ENCODE measurements around the gene ZBTB20.

The ZBTB20 gene

DNA sequence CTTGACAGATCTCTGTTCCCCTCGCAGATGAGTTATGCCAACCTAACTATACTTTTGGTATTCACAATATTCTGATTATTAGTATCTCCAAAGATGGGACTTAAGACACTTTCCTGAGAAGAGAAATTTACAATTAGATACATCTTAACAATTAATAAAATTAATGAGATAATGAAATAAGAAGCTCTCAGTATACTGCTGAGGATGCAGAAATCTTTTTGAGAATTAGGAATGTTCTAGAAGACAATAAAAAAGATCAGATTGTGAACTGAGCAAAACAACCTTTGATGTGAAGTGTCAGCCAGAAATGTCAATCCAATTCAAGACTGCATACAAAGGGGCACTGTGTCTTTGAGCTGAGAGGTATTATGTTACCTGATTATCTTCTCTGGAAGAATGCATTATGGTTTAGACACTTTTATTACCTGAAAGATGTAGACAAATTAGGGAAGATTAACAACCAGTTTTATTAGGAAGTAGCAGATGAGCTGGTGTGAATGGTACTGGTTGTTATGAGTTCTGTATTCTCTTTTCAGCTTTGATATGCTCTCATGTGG is 590.4 kb downstream of the ZBTB20 start:
- no peak overlapping the region for H3K4me3 ChIP-seq (ENCODE audit: low read depth, low read length)

- no peak overlapping the region for H3K4me3 ChIP-seq (ENCODE audit: low read depth, low read length)
These were observed 592.4 kb downstream of the ZBTB20 start for GRCh38 chr3:114554731-114555130.

GRCh38 chr3:114553949-114554593 is 593.0 kb downstream of the ZBTB20 start:
- H3K4me3 ChIP-seq (ENCODE audit: low read depth, low read length) = no peak overlapping the region

DNA sequence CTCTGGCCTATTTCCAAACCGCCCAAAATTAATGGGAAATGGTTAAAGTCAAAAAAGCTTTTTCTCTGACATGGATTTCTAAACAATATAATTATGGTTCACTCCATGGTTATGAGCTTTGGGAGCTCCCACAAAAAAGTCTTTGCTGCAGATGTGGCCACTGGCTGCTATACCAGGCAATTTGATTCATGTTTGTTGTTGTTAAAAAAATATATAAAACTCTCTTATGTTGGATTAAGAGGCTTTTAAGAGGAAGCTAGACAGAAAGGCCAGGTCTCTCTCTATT is 594.6 kb downstream of the ZBTB20 start:
- no peak overlapping the region for H3K4me3 ChIP-seq (ENCODE audit: low read depth, low read length)

- H3K4me3 ChIP-seq (ENCODE audit: low read depth, low read length) = no peak overlapping the region
These were observed 595.1 kb downstream of the ZBTB20 start for GRCh38 chr3:114551770-114552526.

DNA sequence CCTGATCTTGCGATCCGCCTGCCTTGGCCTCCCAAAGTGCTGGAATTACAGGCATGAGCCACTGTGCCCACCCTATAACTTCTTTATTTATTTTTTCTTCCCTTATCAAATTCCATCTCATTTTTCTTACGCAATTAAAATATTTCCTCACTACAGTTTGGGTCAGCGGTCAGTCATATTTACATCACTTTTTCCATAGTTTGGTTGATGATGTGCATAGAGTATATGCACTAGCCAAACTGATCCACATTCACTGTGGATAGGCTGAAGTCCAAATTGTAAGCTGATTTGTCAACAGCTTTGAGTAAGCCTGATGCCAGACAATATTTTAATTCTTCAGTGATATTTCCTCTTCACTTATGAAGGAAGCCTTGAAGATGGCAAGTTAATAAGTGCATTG is 596.9 kb downstream of the ZBTB20 start:
- no peak overlapping the region for H3K4me3 ChIP-seq (ENCODE audit: low read depth, low read length)

GRCh38 chr3:114545193-114545592 is 601.9 kb downstream of the ZBTB20 start:
- H3K4me3 ChIP-seq (ENCODE audit: low read depth, low read length) = no peak overlapping the region

DNA sequence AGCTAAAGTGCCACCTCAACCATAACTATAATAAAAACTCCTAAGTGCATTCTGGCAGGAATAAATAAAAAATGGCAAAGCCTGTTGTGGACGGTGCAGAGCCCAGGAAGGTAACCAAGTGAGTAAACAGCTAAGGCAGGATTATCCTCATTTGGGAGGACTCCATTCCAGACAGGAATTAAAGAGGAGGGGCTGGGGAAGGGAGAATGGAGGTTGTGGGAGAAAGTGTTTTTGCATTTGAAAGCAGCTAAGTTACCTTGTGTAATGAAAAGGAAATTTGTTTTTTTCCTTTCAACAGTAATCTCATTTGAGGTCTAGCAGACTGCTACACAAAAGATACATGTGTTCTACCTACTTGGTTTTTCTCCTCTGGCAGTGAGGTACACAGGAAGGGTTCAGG is 604.7 kb downstream of the ZBTB20 start:
- H3K4me3 ChIP-seq (ENCODE audit: low read depth, low read length) = no peak overlapping the region

- H3K4me3 ChIP-seq (ENCODE audit: low read depth, low read length) = no peak overlapping the region
These were observed 607.6 kb downstream of the ZBTB20 start for GRCh38 chr3:114539525-114539924.

DNA sequence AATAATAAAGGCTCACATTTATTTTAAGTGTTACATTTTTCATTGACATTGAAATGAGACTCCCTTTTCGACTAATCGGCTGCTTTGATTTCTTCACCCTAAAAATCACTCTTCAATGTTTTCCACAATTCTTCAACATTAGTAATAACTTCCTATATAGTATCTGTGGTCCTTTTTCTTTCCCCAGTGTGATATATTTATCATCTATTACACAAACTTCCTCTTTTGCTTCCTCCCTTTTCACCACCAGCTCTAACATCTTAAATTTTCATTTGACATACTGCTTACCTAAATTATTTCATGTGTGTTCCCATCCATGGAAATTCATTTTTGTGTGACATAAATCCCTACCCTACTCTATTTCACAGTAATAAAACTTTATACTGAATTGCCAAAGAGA is 608.9 kb downstream of the ZBTB20 start:
- no peak overlapping the region for H3K4me3 ChIP-seq (ENCODE audit: low read depth, low read length)

GRCh38 chr3:114528517-114528916 is 618.6 kb downstream of the ZBTB20 start:
- H3K4me3 ChIP-seq (ENCODE audit: low read depth, low read length) = no peak overlapping the region

GRCh38 chr3:114527036-114527644 is 619.9 kb downstream of the ZBTB20 start:
- no peak overlapping the region for H3K4me3 ChIP-seq (ENCODE audit: low read depth, low read length)

GRCh38 chr3:114525278-114525677 is 621.8 kb downstream of the ZBTB20 start:
- no peak overlapping the region for H3K4me3 ChIP-seq (ENCODE audit: low read depth, low read length)

GRCh38 chr3:114519415-114519814 is 627.7 kb downstream of the ZBTB20 start:
- H3K4me3 ChIP-seq (ENCODE audit: low read depth, low read length) = no peak overlapping the region

- no peak overlapping the region for H3K4me3 ChIP-seq (ENCODE audit: low read depth, low read length)
These were observed 628.8 kb downstream of the ZBTB20 start for GRCh38 chr3:114518206-114518808.

DNA sequence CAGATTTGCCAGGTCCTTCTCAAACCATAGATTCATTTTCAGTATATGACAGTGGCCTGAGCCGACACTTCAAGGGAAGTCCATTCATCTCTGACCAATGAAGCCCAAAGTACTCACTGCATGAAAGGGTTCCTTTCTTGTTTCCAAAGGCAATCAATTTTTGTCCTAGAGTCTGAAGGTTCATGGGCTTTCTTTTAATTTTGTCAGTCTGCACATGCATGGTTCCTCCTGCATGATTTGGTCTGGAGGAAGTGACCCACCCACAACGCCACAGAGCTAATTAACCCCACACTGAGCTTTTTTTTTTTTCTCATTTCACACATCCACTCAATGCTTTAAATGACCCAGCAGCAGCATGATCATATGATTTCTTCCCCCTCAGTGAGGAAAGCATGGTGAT is 636.9 kb downstream of the ZBTB20 start:
- H3K4me3 ChIP-seq (ENCODE audit: low read depth, low read length) = no peak overlapping the region

DNA sequence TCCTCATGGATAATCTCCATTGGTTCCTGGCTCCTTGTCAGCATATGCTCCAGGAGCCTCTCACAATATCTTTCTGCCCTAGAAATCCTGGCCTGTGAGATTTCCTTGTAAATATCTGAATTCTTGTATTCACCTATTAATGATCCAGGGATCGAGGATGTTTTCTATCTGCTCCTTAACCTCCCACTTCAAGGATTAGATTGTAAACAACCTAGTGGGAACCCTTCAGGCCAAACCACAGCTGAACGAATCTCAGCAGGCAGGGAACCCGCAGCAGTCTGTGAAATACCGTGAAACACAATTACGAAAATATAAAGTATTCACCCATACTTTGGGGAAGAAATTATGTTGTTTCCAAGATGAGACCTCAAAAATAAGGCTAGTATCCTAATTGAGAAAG is 637.3 kb downstream of the ZBTB20 start:
- no peak overlapping the region for H3K4me3 ChIP-seq (ENCODE audit: low read depth, low read length)

DNA sequence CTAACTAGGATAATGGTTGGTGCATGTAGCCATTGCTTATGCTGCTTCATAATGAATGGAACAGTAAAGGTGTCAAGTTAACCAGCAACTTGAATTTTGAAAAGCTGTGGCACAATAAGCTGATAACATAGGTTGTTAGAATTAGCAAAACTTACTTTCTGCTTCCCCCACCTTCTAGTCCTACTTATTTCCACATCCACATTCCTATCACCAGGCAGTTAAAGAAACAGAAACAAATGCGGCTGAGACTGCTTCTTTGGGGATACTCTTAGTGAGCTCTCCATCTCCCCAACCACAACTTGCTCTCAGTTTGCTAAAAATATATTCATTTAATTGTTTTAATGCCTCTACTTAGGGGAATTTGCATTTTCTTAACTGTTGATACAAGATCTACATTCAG is 638.1 kb downstream of the ZBTB20 start:
- H3K4me3 ChIP-seq (ENCODE audit: low read depth, low read length) = no peak overlapping the region

DNA sequence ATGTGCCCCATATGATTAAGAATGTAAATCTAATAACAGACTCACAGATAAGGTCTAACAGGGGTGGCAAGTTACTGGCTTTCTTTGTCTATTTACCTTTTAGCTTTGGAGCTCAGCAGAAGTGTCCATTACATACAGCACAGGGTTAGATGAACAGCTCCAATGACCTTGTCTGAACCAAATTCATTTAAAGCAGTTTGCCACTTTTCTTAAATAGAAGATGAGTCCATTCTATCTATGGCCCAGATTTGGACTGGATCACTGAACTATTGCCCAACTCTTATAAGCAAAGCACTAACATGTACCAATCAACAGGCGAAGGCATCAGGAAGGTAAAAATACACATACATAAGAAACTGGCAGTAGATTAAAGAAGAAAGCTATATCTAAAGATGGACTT is 638.9 kb downstream of the ZBTB20 start:
- no peak overlapping the region for H3K4me3 ChIP-seq (ENCODE audit: low read depth, low read length)

DNA sequence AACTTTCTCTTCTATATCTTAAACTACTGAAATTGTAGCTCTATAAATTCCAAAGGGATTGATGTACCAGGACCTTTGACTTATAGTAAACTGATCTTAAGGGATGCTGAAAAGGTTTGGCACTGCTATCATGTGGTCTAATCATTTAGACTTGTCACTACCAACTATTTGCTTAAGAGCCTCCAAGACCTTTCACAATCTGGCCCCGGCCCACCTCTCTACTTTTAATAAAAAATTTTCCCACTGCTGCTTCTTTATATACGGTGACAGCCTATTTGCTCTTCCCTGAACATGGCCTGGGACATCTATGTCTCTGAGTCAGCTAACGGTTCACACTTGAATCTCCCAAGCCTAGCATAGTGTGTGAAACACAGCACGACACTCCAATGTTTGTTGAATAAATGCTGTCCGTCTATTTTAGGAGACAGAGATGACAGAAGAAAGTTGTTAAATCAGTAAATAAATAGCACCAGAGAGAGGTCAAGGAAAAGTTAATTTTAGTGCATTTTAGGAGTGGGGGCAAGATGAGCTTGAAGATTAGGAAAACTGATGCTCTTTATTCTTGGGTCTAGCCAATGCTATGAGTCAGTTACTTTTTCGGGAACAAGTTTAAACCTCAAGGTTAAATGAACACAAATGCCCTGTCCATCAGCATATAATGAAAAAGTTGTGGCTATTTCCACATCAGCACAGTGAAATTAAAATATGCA is 640.3 kb downstream of the ZBTB20 start:
- no peak overlapping the region for H3K4me3 ChIP-seq (ENCODE audit: low read depth, low read length)

- H3K4me3 ChIP-seq (ENCODE audit: low read depth, low read length) = no peak overlapping the region
These were observed 642.0 kb downstream of the ZBTB20 start for GRCh38 chr3:114504941-114505628.
